IPS-18a (cell line): Measurements from ENCODE around the gene IRF9.

ENCODE experiments used
- H3K27ac ChIP-seq: one replicate; pipeline ENCODE4 v1.5.1; 2013; ENCODE audit warnings: low read length
- H3K27me3 ChIP-seq: one replicate; pipeline ENCODE4 v1.6.1; 2013; ENCODE audit warnings: mild to moderate bottlenecking, low read length; ENCODE audit not compliant: control insufficient read depth, insufficient read depth
- H3K36me3 ChIP-seq: one replicate; pipeline ENCODE4 v1.6.1; 2013; ENCODE audit warnings: low read depth, low read length; ENCODE audit not compliant: control insufficient read depth
- H3K4me1 ChIP-seq: one replicate; pipeline ENCODE4 v1.6.1; 2013; ENCODE audit warnings: low read depth, low read length; ENCODE audit not compliant: control insufficient read depth
- H3K4me3 ChIP-seq: one replicate; pipeline ENCODE4 v1.5.1; 2013; ENCODE audit warnings: low read length
- H3K9ac ChIP-seq: one replicate; pipeline ENCODE4 v1.6.1; 2013; ENCODE audit warnings: mild to moderate bottlenecking, low read length, moderate library complexity
- H3K9me3 ChIP-seq: one replicate; pipeline ENCODE4 v1.6.1; 2013; ENCODE audit warnings: low read depth, low read length; ENCODE audit not compliant: control insufficient read depth

IRF9 gene

DNA sequence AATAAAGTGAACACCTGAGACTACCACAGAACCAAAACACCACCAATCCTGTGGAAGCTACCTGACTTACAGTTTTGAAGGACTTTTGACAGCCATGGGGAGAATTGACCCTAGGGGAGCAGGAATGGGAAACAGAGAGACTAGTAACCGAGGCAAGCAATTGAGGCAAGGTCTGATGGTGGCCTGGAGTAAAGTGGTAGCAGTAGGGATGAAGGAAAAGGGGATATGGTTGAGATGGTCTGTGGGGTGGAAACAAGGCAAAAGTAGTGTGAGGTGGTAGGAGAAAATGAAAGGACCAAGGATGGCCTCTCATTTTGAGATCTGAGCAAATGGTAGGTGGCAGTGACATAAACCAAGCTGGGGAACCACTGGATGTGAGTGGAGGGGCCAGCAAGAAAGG is 4.2 kb upstream of the IRF9 start:
- Histone ChIP-seq H3K4me1 (peaks cover 6% of the 10 kb centered on the region), H3K9ac (no peak overlapping the region), H3K9me3 (no peaks in the 10 kb centered on the region), H3K4me3 (no peak overlapping the region), H3K36me3 (peaks cover 53% of the 10 kb centered on the region), H3K27me3 (no peaks in the 10 kb centered on the region), H3K27ac (no peak overlapping the region)

- Histone ChIP-seq H3K4me1 (peaks cover 6% of the 10 kb centered on the region), H3K4me3 (no peak overlapping the region), H3K9ac (no peak overlapping the region), H3K27ac (no peak overlapping the region), H3K36me3 (peaks cover 50% of the 10 kb centered on the region), H3K9me3 (no peaks in the 10 kb centered on the region), H3K27me3 (no peaks in the 10 kb centered on the region)
Measured at GRCh38 chr14:24157331-24157730, 3.7 kb upstream of the IRF9 start.

GRCh38 chr14:24159777-24160498 is 1.1 kb upstream of the IRF9 start:
- no peaks in the 10 kb centered on the region for H3K9me3 ChIP-seq
- H3K4me3 ChIP-seq: no peak overlapping the region
- H3K36me3 ChIP-seq: peaks cover 45% of the 10 kb centered on the region
- no peak overlapping the region for H3K9ac ChIP-seq
- peaks cover 6% of the 10 kb centered on the region for H3K4me1 ChIP-seq
- no peak overlapping the region for H3K27ac ChIP-seq
- no peaks in the 10 kb centered on the region for H3K27me3 ChIP-seq

DNA sequence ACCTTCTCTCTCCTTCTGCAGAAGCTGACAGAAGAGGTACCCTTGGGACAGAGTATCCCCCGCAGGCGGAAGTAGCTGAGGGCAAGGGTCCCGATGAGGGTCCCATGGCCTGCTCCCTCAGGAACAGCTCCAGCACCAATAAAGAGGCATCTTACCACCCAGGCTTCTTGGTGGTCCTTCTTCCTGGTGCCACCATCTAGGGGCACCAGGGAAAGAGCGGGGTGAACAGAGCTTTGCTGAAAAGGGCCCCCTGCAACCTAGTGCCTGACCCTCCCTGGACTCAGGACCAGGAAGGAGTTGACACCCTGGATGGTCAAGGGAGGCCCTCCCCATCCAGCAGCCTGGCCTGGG is 591 bp upstream of the IRF9 start:
- no peak overlapping the region for H3K27ac ChIP-seq
- H3K27me3 ChIP-seq: no peaks in the 10 kb centered on the region
- H3K9ac ChIP-seq: no peak overlapping the region
- no peak overlapping the region for H3K4me3 ChIP-seq
- peaks cover 6% of the 10 kb centered on the region for H3K4me1 ChIP-seq
- H3K36me3 ChIP-seq: peaks cover 44% of the 10 kb centered on the region
- H3K9me3 ChIP-seq: no peaks in the 10 kb centered on the region

DNA sequence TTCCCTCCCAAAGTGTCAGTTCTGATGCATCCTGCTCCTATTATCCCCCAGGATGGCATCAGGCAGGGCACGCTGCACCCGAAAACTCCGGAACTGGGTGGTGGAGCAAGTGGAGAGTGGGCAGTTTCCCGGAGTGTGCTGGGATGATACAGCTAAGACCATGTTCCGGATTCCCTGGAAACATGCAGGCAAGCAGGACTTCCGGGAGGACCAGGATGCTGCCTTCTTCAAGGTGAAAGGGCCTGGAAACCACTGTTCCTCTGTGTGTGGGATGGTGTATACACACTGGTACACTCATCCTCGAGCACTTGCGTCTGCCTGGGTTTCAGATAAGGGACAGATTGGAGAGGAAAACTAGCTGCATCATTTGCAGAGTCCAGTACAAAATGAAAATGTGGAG is 1.0 kb downstream of the IRF9 start:
- peaks cover 6% of the 10 kb centered on the region for H3K4me1 ChIP-seq
- H3K9ac ChIP-seq: no peak overlapping the region
- no peaks in the 10 kb centered on the region for H3K9me3 ChIP-seq
- H3K27ac ChIP-seq: no peak overlapping the region
- H3K4me3 ChIP-seq: no peak overlapping the region
- H3K36me3 ChIP-seq: peaks cover 32% of the 10 kb centered on the region
- H3K27me3 ChIP-seq: no peaks in the 10 kb centered on the region

- Histone ChIP-seq H3K36me3 (peaks cover 20% of the 10 kb centered on the region), H3K27ac (no peak overlapping the region), H3K4me1 (peaks cover 6% of the 10 kb centered on the region), H3K4me3 (no peak overlapping the region), H3K9me3 (no peaks in the 10 kb centered on the region), H3K27me3 (no peaks in the 10 kb centered on the region), H3K9ac (no peak overlapping the region)
Measured at GRCh38 chr14:24164518-24164991, 3.5 kb downstream of the IRF9 start.

- peaks cover 5% of the 10 kb centered on the region for H3K4me1 ChIP-seq
- no peak overlapping the region for H3K9ac ChIP-seq
- H3K4me3 ChIP-seq: no peak overlapping the region
- no peaks in the 10 kb centered on the region for H3K9me3 ChIP-seq
- H3K36me3 ChIP-seq: peaks cover 8% of the 10 kb centered on the region
- no peak overlapping the region for H3K27ac ChIP-seq
- H3K27me3 ChIP-seq: no peaks in the 10 kb centered on the region
Measured at GRCh38 chr14:24165785-24166184, 4.7 kb downstream of the IRF9 start.

GRCh38 chr14:24167469-24168114 is 6.5 kb downstream of the IRF9 start:
- Histone ChIP-seq H3K27me3 (no peaks in the 10 kb centered on the region), H3K36me3 (peaks cover 7% of the 10 kb centered on the region), H3K4me3 (no peak overlapping the region), H3K9me3 (no peaks in the 10 kb centered on the region), H3K27ac (no peak overlapping the region), H3K4me1 (peaks cover 5% of the 10 kb centered on the region), H3K9ac (no peak overlapping the region)

DNA sequence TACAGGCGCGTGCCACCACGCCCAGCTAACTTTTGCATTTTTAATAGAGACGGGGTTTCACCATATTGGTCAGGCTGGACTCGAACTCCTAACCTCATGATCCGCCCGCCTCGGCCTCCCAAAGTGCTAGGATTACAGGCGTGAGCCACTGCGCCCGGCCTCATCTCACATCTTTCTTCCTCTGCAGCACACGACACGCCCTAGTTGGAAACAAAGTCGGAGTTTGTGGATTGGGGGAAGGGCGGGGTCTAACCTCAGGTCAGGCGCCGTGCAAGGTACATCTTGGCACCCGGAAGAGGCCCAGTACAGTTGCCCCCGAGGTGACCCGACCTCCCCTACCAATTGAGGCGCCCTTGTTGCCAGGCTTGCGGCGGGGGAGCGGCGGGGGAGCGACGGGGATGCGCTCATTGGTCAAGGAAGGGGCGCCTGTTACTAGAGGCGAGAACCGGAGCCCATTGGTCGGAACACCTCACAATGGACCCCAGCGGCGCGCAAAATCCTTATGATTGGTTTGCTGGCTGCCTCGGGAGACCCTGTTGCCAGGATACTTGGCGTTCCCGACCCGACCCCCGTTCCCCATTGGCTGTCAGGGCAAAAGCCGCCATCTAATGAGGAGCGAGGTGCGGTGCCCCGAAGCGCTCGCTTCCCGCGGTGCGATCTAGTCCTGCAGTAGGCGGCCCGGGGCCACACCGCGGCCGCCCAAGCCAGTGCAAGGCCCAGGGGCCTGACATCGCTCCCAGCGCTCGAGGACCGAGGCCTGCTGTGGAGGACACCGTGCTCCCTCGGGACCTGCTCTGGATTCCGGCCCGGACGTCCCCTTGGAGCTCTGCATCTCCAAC is 10.6 kb downstream of the IRF9 start, which contains the start of gene REC8:
REC8 (plus strand) TSS at position 659 of the 839 bp plus-strand sequence. CDS start 473 bp downstream, outside the sequence.
- peaks cover 3% of the 10 kb centered on the region for H3K36me3 ChIP-seq
- H3K27ac ChIP-seq: no peak within 1 kb of the TSS
- peak within 1 kb of the TSS; percentile 16 for H3K9ac ChIP-seq
- H3K4me3 ChIP-seq: peak within 1 kb of the TSS; percentile 57
- H3K27me3 ChIP-seq: no peaks in the 10 kb centered on the region
- peaks cover 5% of the 10 kb centered on the region for H3K4me1 ChIP-seq
- no peaks in the 10 kb centered on the region for H3K9me3 ChIP-seq

DNA sequence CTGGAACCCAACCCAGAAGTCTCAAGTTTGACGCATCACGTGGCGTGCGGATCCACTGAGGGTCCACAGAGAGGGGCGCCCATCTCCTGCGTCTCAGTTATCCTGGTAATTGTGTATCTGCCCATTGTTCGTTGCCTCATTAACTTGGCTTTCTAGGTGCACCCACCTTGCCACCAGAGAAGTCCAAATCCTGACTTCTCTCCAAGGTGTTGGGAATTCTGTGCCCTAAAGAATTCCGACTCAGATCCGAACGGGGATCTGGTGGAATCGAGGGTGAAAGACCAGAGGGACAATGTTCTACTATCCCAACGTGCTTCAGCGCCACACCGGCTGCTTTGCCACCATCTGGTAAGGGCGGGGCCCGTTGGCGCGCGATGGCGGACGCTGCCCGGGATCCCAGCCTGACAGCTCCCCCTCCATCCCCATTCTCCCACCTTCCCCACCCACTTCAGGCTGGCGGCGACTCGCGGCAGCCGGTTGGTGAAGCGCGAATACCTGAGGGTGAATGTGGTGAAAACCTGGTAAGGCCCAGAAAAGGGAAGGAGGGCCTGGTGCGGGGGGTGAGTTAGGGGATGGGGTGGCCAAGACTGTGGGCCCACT is 11.3 kb downstream of the IRF9 start:
- Histone ChIP-seq H3K9ac (peak overlapping the region; percentile 16), H3K27me3 (no peaks in the 10 kb centered on the region), H3K4me3 (peak overlapping the region; percentile 57), H3K27ac (no peak overlapping the region), H3K9me3 (no peaks in the 10 kb centered on the region), H3K36me3 (peaks cover 4% of the 10 kb centered on the region), H3K4me1 (peaks cover 5% of the 10 kb centered on the region)

GRCh38 chr14:24172871-24173281 is 11.8 kb downstream of the IRF9 start:
- Histone ChIP-seq H3K9me3 (no peaks in the 10 kb centered on the region), H3K27ac (no peak overlapping the region), H3K9ac (no peak overlapping the region), H3K36me3 (peaks cover 8% of the 10 kb centered on the region), H3K4me3 (peak overlapping the region; percentile 57), H3K4me1 (peaks cover 5% of the 10 kb centered on the region), H3K27me3 (no peaks in the 10 kb centered on the region)
